ENCODE results near the gene RAPGEF4.

RAPGEF4 gene

GRCh38 chr2:172711110-172711509, 24.5 kb upstream of the RAPGEF4 start:
- H3K79me2 ChIP-seq (ENCODE audit: low read length): no peaks in the 10 kb centered on the region
- no peak overlapping the region for H3K27ac ChIP-seq (ENCODE audit: low read length)
- no peaks in the 10 kb centered on the region for H3K36me3 ChIP-seq (replicated peaks; ENCODE audit: low read depth, low read length)
- no peak for TF ChIP-seq EZH2phosphoT487 (IDR thresholded peaks at IDR 0.05; ENCODE audit: low read depth)
- TF ChIP-seq CTCF (IDR thresholded peaks at IDR 0.05; ENCODE audit: low read depth, low read length): no peak
- peaks cover 9% of the 10 kb centered on the region for H3K4me1 ChIP-seq (ENCODE audit: low read length)
- no peak overlapping the region for H3K4me3 ChIP-seq (ENCODE audit: low read length)
- H3K9me3 ChIP-seq (ENCODE audit: insufficient read depth, low read length): no peaks in the 10 kb centered on the region
- H3K27me3 ChIP-seq (ENCODE audit: low read depth, low read length): peaks cover 20% of the 10 kb centered on the region
- no peak overlapping the region for H3K9ac ChIP-seq (ENCODE audit: low read length)
- H3K4me2 ChIP-seq (ENCODE audit: low read length): no peak overlapping the region
- no peaks in the 10 kb centered on the region for H4K20me1 ChIP-seq (ENCODE audit: insufficient read depth, low read length)
- H2AFZ ChIP-seq (ENCODE audit: low read depth, low read length): no peak overlapping the region

GRCh38 chr2:172712251-172712650, 23.4 kb upstream of the RAPGEF4 start:
- peaks cover 17% of the 10 kb centered on the region for H3K27me3 ChIP-seq (ENCODE audit: low read depth, low read length)
- no peak overlapping the region for H3K27ac ChIP-seq (ENCODE audit: low read length)
- H2AFZ ChIP-seq (ENCODE audit: low read depth, low read length): no peak overlapping the region
- TF ChIP-seq CTCF (IDR thresholded peaks at IDR 0.05; ENCODE audit: low read depth, low read length) (no peak), EZH2phosphoT487 (IDR thresholded peaks at IDR 0.05; ENCODE audit: low read depth) (no peak)
- H3K4me2 ChIP-seq (ENCODE audit: low read length): no peak overlapping the region
- peaks cover 9% of the 10 kb centered on the region for H3K4me1 ChIP-seq (ENCODE audit: low read length)
- H3K36me3 ChIP-seq (replicated peaks; ENCODE audit: low read depth, low read length): no peaks in the 10 kb centered on the region
- H3K9ac ChIP-seq (ENCODE audit: low read length): no peak overlapping the region
- H4K20me1 ChIP-seq (ENCODE audit: insufficient read depth, low read length): no peaks in the 10 kb centered on the region
- no peak overlapping the region for H3K4me3 ChIP-seq (ENCODE audit: low read length)
- no peaks in the 10 kb centered on the region for H3K79me2 ChIP-seq (ENCODE audit: low read length)
- no peaks in the 10 kb centered on the region for H3K9me3 ChIP-seq (ENCODE audit: insufficient read depth, low read length)

GRCh38 chr2:172713365-172713875, 22.2 kb upstream of the RAPGEF4 start:
- Histone ChIP-seq H3K27me3 (ENCODE audit: low read depth, low read length) (peaks cover 13% of the 10 kb centered on the region), H3K4me3 (ENCODE audit: low read length) (no peak overlapping the region), H3K27ac (ENCODE audit: low read length) (no peak overlapping the region), H4K20me1 (ENCODE audit: insufficient read depth, low read length) (no peaks in the 10 kb centered on the region), H3K9ac (ENCODE audit: low read length) (no peak overlapping the region), H3K4me1 (ENCODE audit: low read length) (peaks cover 9% of the 10 kb centered on the region), H3K9me3 (ENCODE audit: insufficient read depth, low read length) (no peaks in the 10 kb centered on the region), H3K4me2 (ENCODE audit: low read length) (no peak overlapping the region), H2AFZ (ENCODE audit: low read depth, low read length) (no peak overlapping the region), H3K79me2 (ENCODE audit: low read length) (no peaks in the 10 kb centered on the region), H3K36me3 (replicated peaks; ENCODE audit: low read depth, low read length) (no peaks in the 10 kb centered on the region)
- TF ChIP-seq CTCF (IDR thresholded peaks at IDR 0.05; ENCODE audit: low read depth, low read length) (no peak), EZH2phosphoT487 (IDR thresholded peaks at IDR 0.05; ENCODE audit: low read depth) (no peak)

GRCh38 chr2:172722481-172722880, 13.2 kb upstream of the RAPGEF4 start:
- H3K79me2 ChIP-seq (ENCODE audit: low read length): no peaks in the 10 kb centered on the region
- H4K20me1 ChIP-seq (ENCODE audit: insufficient read depth, low read length): no peaks in the 10 kb centered on the region
- no peak overlapping the region for H3K27ac ChIP-seq (ENCODE audit: low read length)
- H3K4me3 ChIP-seq (ENCODE audit: low read length): no peak overlapping the region
- H3K4me2 ChIP-seq (ENCODE audit: low read length): no peak overlapping the region
- H3K9me3 ChIP-seq (ENCODE audit: insufficient read depth, low read length): no peaks in the 10 kb centered on the region
- no peak overlapping the region for H2AFZ ChIP-seq (ENCODE audit: low read depth, low read length)
- TF ChIP-seq CTCF (IDR thresholded peaks at IDR 0.05; ENCODE audit: low read depth, low read length): no peak
- TF ChIP-seq EZH2phosphoT487 (IDR thresholded peaks at IDR 0.05; ENCODE audit: low read depth): no peak
- H3K4me1 ChIP-seq (ENCODE audit: low read length): no peaks in the 10 kb centered on the region
- no peaks in the 10 kb centered on the region for H3K36me3 ChIP-seq (replicated peaks; ENCODE audit: low read depth, low read length)
- no peak overlapping the region for H3K9ac ChIP-seq (ENCODE audit: low read length)
- H3K27me3 ChIP-seq (ENCODE audit: low read depth, low read length): no peaks in the 10 kb centered on the region
